ENCODE results near the gene MDP1.

DNA sequence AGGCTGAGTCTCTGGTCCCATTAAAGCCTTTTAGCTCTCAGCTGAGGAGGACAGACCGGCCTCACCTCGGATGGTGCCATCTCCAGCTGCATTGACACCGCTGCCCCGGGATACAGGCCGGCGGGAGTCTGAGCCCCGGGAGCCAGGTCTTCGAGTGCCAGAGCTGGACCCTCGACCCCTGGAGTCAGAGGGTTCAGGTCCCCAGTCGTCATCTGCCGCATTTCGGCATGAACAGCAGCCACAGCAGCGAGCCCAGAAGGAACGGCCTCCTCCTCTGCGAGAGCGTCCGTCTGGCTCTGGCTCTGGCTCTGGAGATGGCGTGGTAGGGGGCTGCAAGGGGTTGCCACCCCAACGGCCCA is 46.1 kb upstream of the MDP1 start:
- TF ChIP-seq, protein P1, sequence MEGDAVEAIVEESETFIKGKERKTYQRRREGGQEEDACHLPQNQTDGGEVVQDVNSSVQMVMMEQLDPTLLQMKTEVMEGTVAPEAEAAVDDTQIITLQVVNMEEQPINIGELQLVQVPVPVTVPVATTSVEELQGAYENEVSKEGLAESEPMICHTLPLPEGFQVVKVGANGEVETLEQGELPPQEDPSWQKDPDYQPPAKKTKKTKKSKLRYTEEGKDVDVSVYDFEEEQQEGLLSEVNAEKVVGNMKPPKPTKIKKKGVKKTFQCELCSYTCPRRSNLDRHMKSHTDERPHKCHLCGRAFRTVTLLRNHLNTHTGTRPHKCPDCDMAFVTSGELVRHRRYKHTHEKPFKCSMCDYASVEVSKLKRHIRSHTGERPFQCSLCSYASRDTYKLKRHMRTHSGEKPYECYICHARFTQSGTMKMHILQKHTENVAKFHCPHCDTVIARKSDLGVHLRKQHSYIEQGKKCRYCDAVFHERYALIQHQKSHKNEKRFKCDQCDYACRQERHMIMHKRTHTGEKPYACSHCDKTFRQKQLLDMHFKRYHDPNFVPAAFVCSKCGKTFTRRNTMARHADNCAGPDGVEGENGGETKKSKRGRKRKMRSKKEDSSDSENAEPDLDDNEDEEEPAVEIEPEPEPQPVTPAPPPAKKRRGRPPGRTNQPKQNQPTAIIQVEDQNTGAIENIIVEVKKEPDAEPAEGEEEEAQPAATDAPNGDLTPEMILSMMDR (IDR thresholded peaks at IDR 0.05 in 4 of 5, conservative IDR thresholded peaks at IDR 0.05 in 1 of 5): no peak
- no peak for TF ChIP-seq POLR2A (IDR thresholded peaks at IDR 0.05)

Measured in gastrocnemius medialis (tissue), 4 donors.